H1 (cell line): Measurements from ENCODE around the gene SETDB2. TPM values are rescaled to one million over a fixed set of nuclear protein-coding genes. Genes with fewer than 3 reads are reported as not detected.

Experiments used
- CTCF ChIA-PET: fragments of 300-600 bp; sonication (Branson Sonifier 250); formaldehyde crosslinking; loops from one replicate; lab custom pipeline; 2021; ENCODE audit not compliant: partially characterized antibody; lab: Charles Lee
- POLR2A ChIA-PET: fragments of 300-600 bp; sonication (Branson Sonifier 250); formaldehyde crosslinking; loops from one replicate; lab custom pipeline; 2021; ENCODE audit warnings: inconsistent platforms; ENCODE audit not compliant: partially characterized antibody; lab: Charles Lee
- DNase-seq, 2 experiments: peaks; one replicate each; pipeline versions ENCODE4 v3.0.0 to v3.0.0-alpha.2; 2010 to 2022; ENCODE audit warnings: low spot score in 2 of 2, low read depth in 1 of 2, mixed read lengths in 1 of 2
- FAIRE-seq: peaks from 2 replicates; lab custom pipeline; 2011; peaks lifted over from hg19 to GRCh38; lab: Jason Lieb, UNC
- H2AFZ ChIP-seq: 2 replicates; pipeline ENCODE4 v1.8.1; 2012; ENCODE audit warnings: low read length, inconsistent platforms
- H2AK5ac ChIP-seq: 2 replicates; pipeline ENCODE4 v1.6.1; 2013; ENCODE audit warnings: low read depth, low read length
- H2BK120ac ChIP-seq: replicated peaks from 2 replicates; pipeline ENCODE3; 2013; ENCODE audit warnings: low read depth, low read length, inconsistent platforms
- H2BK12ac ChIP-seq: 2 replicates; pipeline ENCODE4 v1.6.1; 2013; ENCODE audit warnings: low read depth, low read length
- H2BK15ac ChIP-seq: 2 replicates; pipeline ENCODE4 v1.6.1; 2013; ENCODE audit warnings: low read length
- H2BK20ac ChIP-seq: 2 replicates; pipeline ENCODE4 v1.6.1; 2013; ENCODE audit warnings: low read length
- H2BK5ac ChIP-seq: 2 replicates; pipeline ENCODE4 v1.6.1; 2013; ENCODE audit warnings: low read depth, low read length
- H3K14ac ChIP-seq: 2 replicates; pipeline ENCODE4 v1.6.1; 2013; ENCODE audit warnings: inconsistent platforms; ENCODE audit not compliant: insufficient read length
- H3K18ac ChIP-seq: 2 replicates; pipeline ENCODE4 v1.6.1; 2013; ENCODE audit warnings: low read length; ENCODE audit errors: extremely low read depth
- H3K23ac ChIP-seq: 2 replicates; pipeline ENCODE4 v1.6.1; 2013; ENCODE audit warnings: inconsistent platforms; ENCODE audit not compliant: insufficient read length
- H3K23me2 ChIP-seq: 2 replicates; pipeline ENCODE4 v1.6.1; 2013; ENCODE audit warnings: low read depth, low read length
- H3K27ac ChIP-seq: 2 replicates; pipeline ENCODE4 v1.6.1; 2011; ENCODE audit warnings: low read depth, low read length, inconsistent platforms
- H3K27me3 ChIP-seq, 4 experiments: replicated peaks in 1 of 4; 1 replicate in 1 of 4; 2 replicates in 3 of 4; pipeline versions ENCODE4 v1.6.1 to v1.8.1; 2011 to 2013; ENCODE audit warnings: low read length in 3 of 4, mild to moderate bottlenecking in 3 of 4, inconsistent platforms in 2 of 4, mixed read lengths in 2 of 4, moderate library complexity in 1 of 4; ENCODE audit not compliant: control insufficient read depth in 3 of 4, insufficient read depth in 3 of 4; ENCODE audit errors: extremely low read depth in 1 of 4
- H3K36me3 ChIP-seq, 4 experiments: 2 replicates each; pipeline versions ENCODE4 v1.6.1 to v1.8.1; 2011 to 2013; ENCODE audit warnings: mild to moderate bottlenecking in 4 of 4, low read length in 3 of 4, moderate library complexity in 2 of 4, control low read depth in 1 of 4, inconsistent platforms in 1 of 4; ENCODE audit not compliant: insufficient read depth in 4 of 4, control insufficient read depth in 2 of 4
- H3K4ac ChIP-seq: replicated peaks from 2 replicates; pipeline ENCODE3; 2013; ENCODE audit warnings: low read length, low read depth, mixed read lengths, inconsistent platforms; ENCODE audit not compliant: insufficient read length
- H3K4me1 ChIP-seq, 4 experiments: replicated peaks in 1 of 4; 1 replicate in 1 of 4; 2 replicates in 3 of 4; pipeline versions ENCODE4 v1.6.1 to v1.8.1; 2011 to 2013; ENCODE audit warnings: low read length in 3 of 4, inconsistent platforms in 2 of 4, mixed read lengths in 1 of 4; ENCODE audit not compliant: insufficient read depth in 4 of 4, control insufficient read depth in 3 of 4
- H3K4me2 ChIP-seq, 2 experiments: 2 replicates each; pipeline versions ENCODE4 v1.6.1 to v1.8.1; 2011 to 2013; ENCODE audit warnings: low read depth in 2 of 2, low read length in 2 of 2, control low read depth in 1 of 2, inconsistent platforms in 1 of 2, mild to moderate bottlenecking in 1 of 2; ENCODE audit not compliant: insufficient read depth in 1 of 2
- H3K4me3 ChIP-seq, 4 experiments: fragments of 200-600, 300-600 bp in 1 of 4; sonication (generic), shearing (Covaris generic), sonication (Bioruptor Twin) in 1 of 4; 2 replicates each; pipeline versions ENCODE4 v1.5.1 to v1.8.1; 2011 to 2016; ENCODE audit warnings: low read length in 4 of 4, low read depth in 3 of 4, control low read depth in 2 of 4, inconsistent platforms in 2 of 4, mild to moderate bottlenecking in 2 of 4, mixed read lengths in 1 of 4, moderate library complexity in 1 of 4; ENCODE audit not compliant: insufficient read depth in 2 of 4; ENCODE audit errors: extremely low read depth in 1 of 4
- H3K56ac ChIP-seq: replicated peaks from 2 replicates; pipeline ENCODE3; 2013; ENCODE audit warnings: low read depth, mild to moderate bottlenecking, mixed read lengths, low read length, inconsistent platforms; ENCODE audit not compliant: insufficient read length
- H3K79me1 ChIP-seq: 2 replicates; pipeline ENCODE4 v1.6.1; 2013; ENCODE audit warnings: low read depth, low read length, control low read depth
- H3K79me2 ChIP-seq, 2 experiments: 2 replicates each; pipeline versions ENCODE4 v1.6.1 to v1.8.1; 2012 to 2013; ENCODE audit warnings: low read length in 2 of 2, mild to moderate bottlenecking in 2 of 2, inconsistent platforms in 1 of 2; ENCODE audit not compliant: insufficient read depth in 2 of 2, control insufficient read depth in 1 of 2
- H3K9ac ChIP-seq, 4 experiments: replicated peaks in 1 of 4; 1 replicate in 1 of 4; 2 replicates in 3 of 4; pipeline versions ENCODE4 v1.6.1 to v1.8.1; 2011 to 2013; ENCODE audit warnings: low read depth in 3 of 4, low read length in 3 of 4, control low read depth in 2 of 4, mild to moderate bottlenecking in 2 of 4, moderate library complexity in 2 of 4, inconsistent platforms in 1 of 4; ENCODE audit errors: extremely low read depth in 1 of 4
- H3K9me3 ChIP-seq, 2 experiments: 2 replicates each; pipeline versions ENCODE4 v1.6.1 to v1.8.1; 2012 to 2013; ENCODE audit warnings: mild to moderate bottlenecking in 2 of 2, moderate library complexity in 2 of 2, control low read depth in 1 of 2, inconsistent platforms in 1 of 2, low read depth in 1 of 2, low read length in 1 of 2, mixed read lengths in 1 of 2; ENCODE audit not compliant: insufficient read depth in 2 of 2
- H4K20me1 ChIP-seq, 2 experiments: replicated peaks in 1 of 2; 2 replicates each; pipeline versions ENCODE3 to v1.8.1; 2011 to 2013; ENCODE audit warnings: inconsistent platforms in 2 of 2, low read length in 2 of 2, mild to moderate bottlenecking in 1 of 2; ENCODE audit not compliant: insufficient read depth in 2 of 2, control insufficient read depth in 1 of 2
- H4K5ac ChIP-seq: 2 replicates; pipeline ENCODE4 v1.6.1; 2013; ENCODE audit warnings: low read length, low read depth, mixed read lengths, inconsistent platforms; ENCODE audit not compliant: insufficient read length
- H4K8ac ChIP-seq: 2 replicates; pipeline ENCODE4 v1.8.0; 2013; ENCODE audit warnings: mild to moderate bottlenecking, moderate library complexity, low read length, inconsistent platforms; ENCODE audit not compliant: insufficient read depth; ENCODE audit errors: extremely low read depth
- H4K91ac ChIP-seq: replicated peaks from 2 replicates; pipeline ENCODE3; 2013; ENCODE audit warnings: low read length, mixed read lengths, inconsistent platforms; ENCODE audit not compliant: insufficient read length
- BRCA1 ChIP-seq: IDR thresholded peaks from 2 replicates; pipeline ENCODE4 v1.6.1; 2012; ENCODE audit warnings: low read depth, low read length, improper control_type of control experiment
- CBX5 ChIP-seq: fragments of 300-800, 300-1000 bp; sonication (generic); IDR thresholded peaks from 2 replicates; pipeline ENCODE4 v1.7.1; 2016; ENCODE audit warnings: antibody characterized with exemption, low read length, low read depth
- CHD1 ChIP-seq: IDR thresholded peaks from 2 replicates; pipeline ENCODE4 v1.6.1; 2012; ENCODE audit warnings: low read depth, low read length, improper control_type of control experiment
- CHD2 ChIP-seq: IDR thresholded peaks from 2 replicates; pipeline ENCODE4 v1.6.1; 2012; ENCODE audit warnings: low read length, improper control_type of control experiment
- E2F6 ChIP-seq: IDR thresholded peaks from 2 replicates; pipeline ENCODE4 v1.6.1; 2012; ENCODE audit warnings: inconsistent platforms
- EGR1 ChIP-seq: IDR thresholded peaks from 2 replicates; pipeline ENCODE4 v1.6.1; 2011; ENCODE audit warnings: low read depth, low read length, borderline replicate concordance
- FOSL1 ChIP-seq: IDR thresholded peaks from 2 replicates; pipeline ENCODE4 v1.6.1; 2011; ENCODE audit warnings: mild to moderate bottlenecking, low read depth, low read length, moderate library complexity; ENCODE audit not compliant: insufficient read depth
- GABPA ChIP-seq: IDR thresholded peaks from 2 replicates; pipeline ENCODE4 v1.6.1; 2011; ENCODE audit warnings: mild to moderate bottlenecking, low read length, moderate library complexity, borderline replicate concordance; ENCODE audit not compliant: insufficient read depth
- SIN3A ChIP-seq, 2 experiments: IDR thresholded peaks in 1 of 2; conservative IDR thresholded peaks in 1 of 2; 2 replicates each; pipeline ENCODE4 v1.6.1; 2011 to 2012; ENCODE audit warnings: low read length in 2 of 2, improper control_type of control experiment in 1 of 2, low read depth in 1 of 2, mild to moderate bottlenecking in 1 of 2
- SIX5 ChIP-seq: IDR thresholded peaks from 2 replicates; pipeline ENCODE4 v1.6.1; 2011; ENCODE audit warnings: mild to moderate bottlenecking, low read depth, low read length
- SP4 ChIP-seq: IDR thresholded peaks from 2 replicates; pipeline ENCODE4 v1.6.1; 2012; ENCODE audit warnings: low read length, inconsistent platforms
- TAF7 ChIP-seq: optimal IDR thresholded peaks from 2 replicates; pipeline ENCODE3; 2011; ENCODE audit warnings: low read depth, mild to moderate bottlenecking, inconsistent platforms, low read length, moderate library complexity, borderline replicate concordance
- USF2 ChIP-seq: IDR thresholded peaks from 2 replicates; pipeline ENCODE4 v1.6.1; 2011; ENCODE audit warnings: low read length, improper control_type of control experiment
- WGBS, 2 experiments: shearing (Covaris generic) in 1 of 2; methylation state at CpG; one replicate each; pipeline versions ENCODE4 v1.1.6 to v1.1.7; 2013 to 2015; ENCODE audit warnings: low lambda C conversion rate in 2 of 2, mixed read lengths in 2 of 2, inconsistent platforms in 1 of 2, low coverage in 1 of 2, missing lambda C conversion rate in 1 of 2; ENCODE audit not compliant: insufficient replicate concordance in 2 of 2, insufficient coverage in 1 of 2, insufficient read length in 1 of 2; ENCODE audit errors: extremely low coverage in 1 of 2, missing lambda C conversion rate in 1 of 2; 5-methylcytosine and 5-hydroxymethylcytosine counted together
- polyA plus RNA-seq, 7 experiments: library from polyadenylated mRNA; depleted of rRNA in 3 of 7; stranded (reverse) in 5 of 7; unstranded in 2 of 7; fragments of >200 nt in 5 of 7; fragments of 200-250 nt in 2 of 7; gene quantifications; 1 replicate in 5 of 7; 2 replicates in 1 of 7; 4 replicates in 1 of 7; pipeline versions ENCODE4 v1.2.1 to v1.2.3, GENCODE V29; 2011 to 2013; ENCODE audit warnings: missing spikeins in 2 of 7, mixed read lengths in 2 of 7
- total RNA-seq: library from RNA; stranded (reverse); fragmentation: NEBNext Ultra II Directional; extraction: Animal tissue kit (Norgen Biotek cat#: 25700); gene quantifications from 2 replicates; pipeline ENCODE4 v1.2.1, GENCODE V29; 2021

Gene SETDB2
- total and polyA plus RNA-seq, 2 of the 8 experiments (the other 6 are each of a cell fraction or from before 2014, with no cell fraction given): 1.2 to 6.1 TPM

GRCh38 chr13:49543656-49544055 lies 99.6 kb downstream of the SETDB2 start:
- no peak overlapping the region for H2BK12ac ChIP-seq
- no peak overlapping the region for H3K4me2 ChIP-seq
- no peak overlapping the region for H4K91ac ChIP-seq
- WGBS, 2 experiments: 91% methylated on average over 3 of the region's 3 CpGs; no CpG with 5 or more reads in 1 of the 2 experiments
- no peak overlapping the region for H2AFZ ChIP-seq
- H4K8ac ChIP-seq: no peak overlapping the region
- H3K27ac ChIP-seq: no peak overlapping the region
- no peaks in the 10 kb centered on the region for H3K79me1 ChIP-seq
- no peak overlapping the region for H3K14ac ChIP-seq
- H3K27me3 ChIP-seq: no peaks in the 10 kb centered on the region
- no peak for DNase-seq
- ChIA-PET POLR2A (interaction anchor here (1.1 kb wide), 1 partner anchor 27 kb away, joined by 3 read pairs; no protein-coding TSS in a partner anchor), CTCF (interaction anchor here (0.8 to 1.3 kb wide), 5 partner anchors 9 to 263 kb away, joined by 3 read pairs; no protein-coding TSS in a partner anchor)
- H3K9ac ChIP-seq: no peak overlapping the region
- H2BK15ac ChIP-seq: no peak overlapping the region
- no peak overlapping the region for H3K4me3 ChIP-seq
- no peak overlapping the region for H2BK20ac ChIP-seq
- H3K4me1 ChIP-seq: no peaks in the 10 kb centered on the region
- no peak for FAIRE-seq
- no peaks in the 10 kb centered on the region for H3K23me2 ChIP-seq
- H2BK5ac ChIP-seq: no peak overlapping the region
- no peak overlapping the region for H3K4ac ChIP-seq
- no peak overlapping the region for H4K5ac ChIP-seq
- H4K20me1 ChIP-seq: no peaks in the 10 kb centered on the region
- no peak overlapping the region for H3K23ac ChIP-seq
- no peak overlapping the region for H3K18ac ChIP-seq
- H3K9me3 ChIP-seq: no peaks in the 10 kb centered on the region
- H2AK5ac ChIP-seq: no peak overlapping the region
- no peak overlapping the region for H3K56ac ChIP-seq
- H3K36me3 ChIP-seq: peaks cover 2 to 43% (median 19%) of the 10 kb centered on the region in 4 experiments; a peak in 6 of 8 replicates
- no peaks in the 10 kb centered on the region for H3K79me2 ChIP-seq
- H2BK120ac ChIP-seq: no peak overlapping the region
- TF ChIP-seq CHD2: no peak
- TF ChIP-seq FOSL1: no peak
- TF ChIP-seq CBX5: no peak
- TF ChIP-seq E2F6: no peak
- no peak for TF ChIP-seq BRCA1
- TF ChIP-seq SP4: no peak
- TF ChIP-seq SIX5: no peak
- no peak for TF ChIP-seq USF2
- TF ChIP-seq SIN3A (conservative IDR thresholded peaks at IDR 0.05 in 1 of 2, IDR thresholded peaks at IDR 0.05 in 1 of 2; ENCODE audit: low read depth in 1 of 2, low read length in 2 of 2): no peak
- no peak for TF ChIP-seq CHD1
- TF ChIP-seq GABPA: no peak
- TF ChIP-seq EGR1: no peak
- no peak for TF ChIP-seq TAF7
